Left lung (tissue), 14 donors: Measurements from ENCODE around the gene EIF5AL1. TPM values are rescaled to one million over a fixed set of nuclear protein-coding genes. Genes with fewer than 3 reads are reported as not detected.
A peak's percentile ranks its signal among the peaks of the same experiment; 100 is the strongest.
"Not testable (repeated sequence)": the region's sequence is repeated elsewhere in the genome, so short reads cannot be mapped to it uniquely, and the experiment has no call there.

Source experiments
- ATAC-seq: fragments of 200-7000 bp; cut with Tn5 transposase; one replicate; pipeline ENCODE4 v1.9.1; 2020; ENCODE audit warnings: moderate library complexity
- DNase-seq, 4 donors: peaks; one replicate each; pipeline ENCODE4 v3.0.0-alpha.2; 2013 to 2020
- H3K27ac ChIP-seq, 2 donors: fragments of 200-600 bp; sonication (generic) in 1 of 2; one replicate each; pipeline versions ENCODE4 v1.5.0 to v1.8.0; 2020 to 2021
- H3K27me3 ChIP-seq, 2 donors: fragments of 200-600 bp; sonication (generic) in 1 of 2; one replicate each; pipeline versions ENCODE4 v1.5.0 to v1.8.0; 2020 to 2021
- H3K36me3 ChIP-seq, 2 donors: fragments of 200-600 bp; sonication (generic) in 1 of 2; one replicate each; pipeline versions ENCODE4 v1.5.0 to v1.8.0; 2020 to 2021
- H3K4me1 ChIP-seq, 2 donors: fragments of 200-600 bp; one replicate each; pipeline ENCODE4 v1.8.0; 2021
- H3K4me3 ChIP-seq, 2 donors: fragments of 200-600 bp; sonication (generic) in 1 of 2; one replicate each; pipeline versions ENCODE4 v1.5.0 to v1.8.0; 2020 to 2021; ENCODE audit warnings: mild to moderate bottlenecking in 1 of 2
- H3K9me3 ChIP-seq, 2 donors: fragments of 200-600 bp; sonication (generic) in 1 of 2; one replicate each; pipeline versions ENCODE4 v1.5.0 to v1.8.0; 2020 to 2021
- intact Hi-C, 2 donors: fragments of 100-400 bp; cut with DNase I; formaldehyde crosslinking; loops; one replicate each; pipeline versions ENCODE4 v1.11.2 to v1.14.2; 2022
- long read RNA-seq, 12 donors: library from polyadenylated mRNA in 2 of 12; unstranded in 2 of 12; transcript quantifications; one replicate each; pipeline ENCODE4 v2.0.0 and lab custom pipeline, GENCODE V29; 2019 to 2026
- polyA plus RNA-seq, 6 donors: library from polyadenylated mRNA; unstranded; fragments of 120-200 nt; gene quantifications; one replicate each; pipeline ENCODE4 v1.2.1, GENCODE V29; 2013; ENCODE audit not compliant: insufficient read length in 6 of 6
- total RNA-seq, 2 donors: library from RNA; stranded (reverse); fragmentation: NEBNext Ultra II Directional; extraction: Animal tissue kit (Norgen Biotek cat#: 25700); gene quantifications; one replicate each; pipeline ENCODE4 v1.2.1, GENCODE V29; 2021
- TF ChIP-seq, protein P1 (sequence below), 2 donors: fragments of 200-600 bp; sonication (generic) in 1 of 2; IDR thresholded peaks; one replicate each; pipeline versions ENCODE4 v1.5.0 to v1.8.0; 2021; ENCODE audit warnings: antibody characterized with exemption in 2 of 2
- donor health status: DM: no; HTN: yes; CAD: no.
- donor health status: DM: no; HTN: no; CAD: no.

Gene EIF5AL1
- total RNA-seq: under 1 TPM; 0.24 to 0.76 TPM
- 1 to 10 TPM in 3 of 6 donors, under 1 TPM in 3; 0.18 to 3.5 (median 1.1) TPM for polyA plus RNA-seq
- long read RNA-seq, donor 1, transcript EIF5AL1-201 (1 exons, 3,840 nt): major isoform, 95 of 95 reads
- long read RNA-seq, donor 1, partial matches to known transcripts: 0 of 95 reads
- long read RNA-seq, donor 1, other reads (novel, unspliced or antisense): 0 of 95 reads
- long read RNA-seq, donor 2, transcript EIF5AL1-201 (1 exons, 3,840 nt): major isoform, 49 of 49 reads
- long read RNA-seq, donor 2, partial matches to known transcripts: 0 of 49 reads
- long read RNA-seq, donor 2, other reads (novel, unspliced or antisense): 0 of 49 reads
- long read RNA-seq, donor 3, transcript EIF5AL1-201 (1 exons, 3,840 nt): major isoform, 15 of 15 reads
- long read RNA-seq, donor 3, partial matches to known transcripts: 0 of 15 reads
- long read RNA-seq, donor 3, other reads (novel, unspliced or antisense): 0 of 15 reads
- long read RNA-seq, donor 4: 0 reads
- long read RNA-seq, donor 5, transcript EIF5AL1-201 (1 exons, 3,840 nt): major isoform, 65 of 65 reads
- long read RNA-seq, donor 5, partial matches to known transcripts: 0 of 65 reads
- long read RNA-seq, donor 5, other reads (novel, unspliced or antisense): 0 of 65 reads
- long read RNA-seq, donor 6, transcript EIF5AL1-201 (1 exons, 3,840 nt): major isoform, 31 of 31 reads
- long read RNA-seq, donor 6, partial matches to known transcripts: 0 of 31 reads
- long read RNA-seq, donor 6, other reads (novel, unspliced or antisense): 0 of 31 reads
- long read RNA-seq, donor 7, transcript EIF5AL1-201 (1 exons, 3,840 nt): major isoform, 99 of 99 reads
- long read RNA-seq, donor 7, partial matches to known transcripts: 0 of 99 reads
- long read RNA-seq, donor 7, other reads (novel, unspliced or antisense): 0 of 99 reads
- long read RNA-seq, donor 8, transcript EIF5AL1-201 (1 exons, 3,840 nt): major isoform, 45 of 45 reads
- long read RNA-seq, donor 8, partial matches to known transcripts: 0 of 45 reads
- long read RNA-seq, donor 8, other reads (novel, unspliced or antisense): 0 of 45 reads
- long read RNA-seq, donor 9: 0 reads
- long read RNA-seq, donor 10: 0 reads
- long read RNA-seq, donor 11, transcript EIF5AL1-201 (1 exons, 3,840 nt): major isoform, 62 of 62 reads
- long read RNA-seq, donor 11, partial matches to known transcripts: 0 of 62 reads
- long read RNA-seq, donor 11, other reads (novel, unspliced or antisense): 0 of 62 reads
- long read RNA-seq, donor 12, transcript EIF5AL1-201 (1 exons, 3,840 nt): major isoform, 96 of 96 reads
- long read RNA-seq, donor 12, partial matches to known transcripts: 0 of 96 reads
- long read RNA-seq, donor 12, other reads (novel, unspliced or antisense): 0 of 96 reads

DNA sequence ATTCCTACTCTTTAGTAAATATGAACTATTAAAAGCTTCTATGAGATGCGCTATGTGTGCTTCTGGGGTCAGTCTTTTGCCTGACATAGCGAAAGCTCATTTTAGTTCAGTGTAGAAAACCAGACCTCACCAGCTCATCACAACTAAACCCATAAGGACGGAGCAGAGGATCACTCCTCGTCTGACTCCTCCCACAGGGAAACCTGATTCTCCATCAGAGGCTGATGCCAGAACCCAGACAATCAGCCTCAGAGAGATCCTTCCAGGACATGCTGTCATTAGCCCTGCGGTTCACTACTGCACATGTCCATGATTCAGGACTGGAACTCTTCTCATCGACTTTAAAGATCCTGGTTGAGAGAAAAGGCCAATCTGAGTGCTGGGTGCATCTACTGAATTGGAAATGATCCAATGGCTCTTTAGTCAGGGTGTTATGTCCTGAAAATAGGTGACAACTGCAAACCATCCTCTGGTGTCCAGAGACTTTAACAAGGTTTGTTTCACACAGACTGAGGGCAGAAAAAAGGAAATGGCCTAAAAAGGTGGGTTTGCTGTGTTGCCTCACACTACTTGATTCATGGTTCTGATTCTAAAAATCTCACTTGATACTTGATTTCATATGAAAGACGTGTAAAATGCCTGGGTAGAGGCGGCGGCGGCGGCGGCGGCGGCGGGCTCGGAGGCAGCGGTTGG lies at the start of gene EIF5AL1:
EIF5AL1 (plus strand) TSS at position 643 of the 693 bp plus-strand sequence. CDS start 117 bp downstream, outside the sequence.
- not testable (repeated sequence) for H3K9me3 ChIP-seq, H3K27me3 ChIP-seq

DNA sequence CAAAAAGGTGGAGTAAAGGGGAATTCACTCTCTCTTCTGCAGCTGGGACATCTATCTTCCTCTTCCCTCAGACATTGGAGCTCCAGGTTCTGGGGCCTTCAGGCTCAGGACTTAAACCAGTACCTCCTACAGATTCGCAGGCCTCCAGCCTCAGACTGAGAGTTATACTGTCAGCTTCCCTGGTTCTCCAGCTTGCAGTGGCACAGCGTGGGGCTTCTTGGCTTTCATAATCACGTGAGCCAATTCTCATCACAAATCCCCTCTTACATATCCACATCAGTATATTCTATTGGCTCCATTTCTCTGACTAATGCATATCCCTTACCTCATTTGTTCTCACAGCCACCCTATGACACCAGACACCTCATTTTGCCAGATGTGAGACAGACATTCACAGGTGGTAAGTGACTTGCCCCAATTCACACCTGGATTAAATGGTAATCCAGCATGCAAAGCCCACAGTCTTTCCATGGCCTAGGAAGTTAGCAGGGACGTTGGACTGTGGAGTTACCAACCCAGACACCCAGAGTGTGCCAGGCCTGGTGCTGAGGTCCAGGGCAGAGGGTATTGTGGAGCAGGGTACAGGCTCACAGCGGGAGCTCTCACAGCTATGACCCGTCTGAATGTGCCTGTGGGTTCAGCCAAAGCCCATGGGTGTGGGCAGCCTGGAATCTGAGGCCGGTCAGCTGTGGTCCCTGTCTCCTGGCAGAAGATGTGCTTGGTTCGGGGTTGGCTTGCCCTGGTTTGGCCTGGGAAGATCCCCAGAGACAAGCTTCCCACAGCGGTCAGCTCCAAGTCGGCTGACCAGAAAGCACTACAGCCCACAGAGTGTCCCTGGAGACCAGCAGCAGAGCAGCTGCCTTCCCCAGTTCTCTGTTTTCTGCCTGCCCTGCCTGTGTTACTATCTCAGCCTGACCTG lies 48.5 kb upstream of the EIF5AL1 start:
- Histone ChIP-seq H3K27ac (no peak overlapping the region), H3K27me3 (no peaks in the 10 kb centered on the region), H3K36me3 (no peaks in the 10 kb centered on the region), H3K4me3 (no peak overlapping the region), H3K9me3 (no peaks in the 10 kb centered on the region), H3K4me1 (peaks cover 0 to 11% of the 10 kb centered on the region in 2 donors)
- DNase-seq (no peak), ATAC-seq (no peak)
- intact Hi-C loops: no loop called here
- TF ChIP-seq, protein P1, sequence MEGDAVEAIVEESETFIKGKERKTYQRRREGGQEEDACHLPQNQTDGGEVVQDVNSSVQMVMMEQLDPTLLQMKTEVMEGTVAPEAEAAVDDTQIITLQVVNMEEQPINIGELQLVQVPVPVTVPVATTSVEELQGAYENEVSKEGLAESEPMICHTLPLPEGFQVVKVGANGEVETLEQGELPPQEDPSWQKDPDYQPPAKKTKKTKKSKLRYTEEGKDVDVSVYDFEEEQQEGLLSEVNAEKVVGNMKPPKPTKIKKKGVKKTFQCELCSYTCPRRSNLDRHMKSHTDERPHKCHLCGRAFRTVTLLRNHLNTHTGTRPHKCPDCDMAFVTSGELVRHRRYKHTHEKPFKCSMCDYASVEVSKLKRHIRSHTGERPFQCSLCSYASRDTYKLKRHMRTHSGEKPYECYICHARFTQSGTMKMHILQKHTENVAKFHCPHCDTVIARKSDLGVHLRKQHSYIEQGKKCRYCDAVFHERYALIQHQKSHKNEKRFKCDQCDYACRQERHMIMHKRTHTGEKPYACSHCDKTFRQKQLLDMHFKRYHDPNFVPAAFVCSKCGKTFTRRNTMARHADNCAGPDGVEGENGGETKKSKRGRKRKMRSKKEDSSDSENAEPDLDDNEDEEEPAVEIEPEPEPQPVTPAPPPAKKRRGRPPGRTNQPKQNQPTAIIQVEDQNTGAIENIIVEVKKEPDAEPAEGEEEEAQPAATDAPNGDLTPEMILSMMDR (IDR thresholded peaks at IDR 0.05): no peak

More for the DNA sequence above, at the start of gene EIF5AL1:
- H3K27ac ChIP-seq, H3K36me3 ChIP-seq, H3K4me3 ChIP-seq, DNase-seq, ATAC-seq, intact Hi-C loops, H3K4me1 ChIP-seq: not testable (repeated sequence)

DNA sequence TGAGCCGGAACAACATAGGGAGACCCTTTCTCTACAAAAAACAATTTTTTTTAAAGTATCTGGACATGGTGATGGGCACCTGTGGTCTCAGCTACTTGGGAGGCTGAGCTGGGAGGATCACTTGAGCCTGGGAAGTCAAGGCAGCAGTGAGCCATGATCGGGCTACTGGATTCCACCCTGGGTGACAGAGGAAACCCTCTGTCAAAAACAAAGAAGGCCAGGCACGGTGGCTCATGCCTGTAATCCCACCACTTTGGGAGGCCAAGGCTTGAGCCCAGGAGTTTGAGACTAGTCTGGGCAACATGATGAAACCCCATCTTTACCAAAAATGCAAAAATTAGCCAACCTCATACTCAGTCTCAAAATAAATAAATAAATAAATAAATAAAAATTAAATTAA lies 47.0 kb upstream of the EIF5AL1 start:
- no peak overlapping the region for H3K27ac ChIP-seq
- ATAC-seq (no peak), DNase-seq (no peak)
- no peaks in the 10 kb centered on the region for H3K27me3 ChIP-seq
- no peaks in the 10 kb centered on the region for H3K9me3 ChIP-seq
- H3K4me1 ChIP-seq: peaks cover 0 to 11% of the 10 kb centered on the region in 2 donors
- intact Hi-C loops: loop anchor here in 1 of 2 donors (5.0 kb wide), 1 partner anchor 88 kb away; no protein-coding TSS in a partner anchor
- H3K36me3 ChIP-seq: no peaks in the 10 kb centered on the region
- TF ChIP-seq, protein P1 (IDR thresholded peaks at IDR 0.05): no peak
- no peak overlapping the region for H3K4me3 ChIP-seq

DNA sequence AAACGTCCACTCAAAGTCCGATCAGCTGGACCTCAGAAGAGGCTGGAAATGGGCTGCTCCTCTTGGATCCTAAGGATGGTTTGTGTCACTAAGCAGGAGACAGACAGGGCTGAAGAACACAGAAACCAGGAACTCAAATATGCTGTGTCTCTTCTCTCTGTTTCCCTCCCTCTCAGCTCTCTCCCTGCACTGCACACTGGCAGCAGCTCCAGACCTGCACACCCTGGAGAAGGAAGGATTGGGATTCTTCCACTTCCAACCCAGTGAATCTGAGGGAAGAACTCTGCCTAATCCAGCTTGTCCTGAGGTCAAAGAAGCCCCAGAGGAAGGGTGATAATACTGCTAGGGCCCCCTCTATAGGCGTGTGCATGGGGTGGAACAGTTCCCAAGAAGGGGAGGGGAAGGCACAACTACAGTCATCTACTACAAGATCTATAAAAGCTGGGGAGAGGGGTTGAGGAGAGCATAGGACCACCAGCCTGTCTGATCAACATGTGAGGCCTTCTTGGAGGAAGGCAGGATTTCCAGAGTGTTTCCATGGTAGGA lies 44.2 kb upstream of the EIF5AL1 start:
- Histone ChIP-seq H3K36me3 (no peaks in the 10 kb centered on the region), H3K9me3 (no peaks in the 10 kb centered on the region), H3K27me3 (no peaks in the 10 kb centered on the region), H3K27ac (peak overlapping the region; percentile 35 to 44), H3K4me3 (no peak overlapping the region), H3K4me1 (peaks cover 0 to 14% of the 10 kb centered on the region in 2 donors)
- DNase-seq (no peak), ATAC-seq (peak; percentile 40)
- TF ChIP-seq, protein P1 (IDR thresholded peaks at IDR 0.05): no peak
- intact Hi-C loops: loop anchor here in 1 of 2 donors (5.0 kb wide), 1 partner anchor 91 kb away; no protein-coding TSS in a partner anchor
